ENCODE measurements around the gene CEBPZ.

GRCh38 chr2:37243435-37243834, 12.0 kb upstream of the CEBPZ start:
- TF ChIP-seq CTCF (IDR thresholded peaks at IDR 0.05) (no peak), POLR2A (IDR thresholded peaks at IDR 0.05) (no peak)

Data from esophagus squamous epithelium (tissue), 4 donors.